ENCODE measurements around the gene LRFN3. TPM values are rescaled to one million over a fixed set of nuclear protein-coding genes. Genes with fewer than 3 reads are reported as not detected.

LRFN3 gene
- total and polyA plus RNA-seq, 9 donors, result 6.4 to 31.2 (median 20.8) TPM

DNA sequence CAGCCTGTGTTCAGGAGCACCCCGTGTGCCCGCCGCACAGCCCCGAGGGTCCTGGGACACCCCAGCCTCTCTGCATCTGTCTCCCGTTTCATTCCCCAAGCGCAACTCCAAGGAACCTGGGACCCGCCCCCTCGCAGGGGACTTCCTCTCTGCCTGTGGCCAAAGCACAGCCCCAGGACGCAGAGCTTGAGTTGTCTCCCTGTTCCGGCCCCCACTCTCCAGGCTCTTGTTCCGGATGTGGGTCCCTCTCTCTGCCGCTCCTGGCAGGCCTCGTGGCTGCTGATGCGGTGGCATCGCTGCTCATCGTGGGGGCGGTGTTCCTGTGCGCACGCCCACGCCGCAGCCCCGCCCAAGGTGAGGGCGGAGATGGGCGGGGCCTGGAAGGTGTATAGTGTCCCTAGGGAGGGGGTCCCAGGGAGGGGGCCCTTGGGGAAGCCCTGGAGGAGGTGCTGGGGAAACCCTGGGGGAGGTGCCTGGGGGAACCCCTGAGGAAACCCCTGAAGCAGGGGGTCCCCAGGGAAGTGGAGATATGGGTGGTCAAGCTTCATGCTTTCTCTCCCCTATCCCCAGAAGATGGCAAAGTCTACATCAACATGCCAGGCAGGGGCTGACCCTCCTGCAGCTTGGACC lies 32.5 kb upstream of the LRFN3 start:
- Histone ChIP-seq H3K4me1 (ENCODE audit: insufficient read depth) (peaks cover 6% of the 10 kb centered on the region), H3K9me3 (no peaks in the 10 kb centered on the region), H3K27ac (peak overlapping the region in 1 of 2 donors; percentile 31), H3K27me3 (no peaks in the 10 kb centered on the region), H3K36me3 (no peaks in the 10 kb centered on the region), H3K4me3 (no peak overlapping the region)
- intact Hi-C loops (cut with DNase I), result no loop called here
- 1 to 2% (median 1%) methylated on average over 24 of the region's 24 CpGs for WGBS, 3 donors
- peak; percentile 53 to 74 (median 67) for DNase-seq
- TF ChIP-seq POLR2A (IDR thresholded peaks at IDR 0.05), result no peak
- TF ChIP-seq, protein P1, sequence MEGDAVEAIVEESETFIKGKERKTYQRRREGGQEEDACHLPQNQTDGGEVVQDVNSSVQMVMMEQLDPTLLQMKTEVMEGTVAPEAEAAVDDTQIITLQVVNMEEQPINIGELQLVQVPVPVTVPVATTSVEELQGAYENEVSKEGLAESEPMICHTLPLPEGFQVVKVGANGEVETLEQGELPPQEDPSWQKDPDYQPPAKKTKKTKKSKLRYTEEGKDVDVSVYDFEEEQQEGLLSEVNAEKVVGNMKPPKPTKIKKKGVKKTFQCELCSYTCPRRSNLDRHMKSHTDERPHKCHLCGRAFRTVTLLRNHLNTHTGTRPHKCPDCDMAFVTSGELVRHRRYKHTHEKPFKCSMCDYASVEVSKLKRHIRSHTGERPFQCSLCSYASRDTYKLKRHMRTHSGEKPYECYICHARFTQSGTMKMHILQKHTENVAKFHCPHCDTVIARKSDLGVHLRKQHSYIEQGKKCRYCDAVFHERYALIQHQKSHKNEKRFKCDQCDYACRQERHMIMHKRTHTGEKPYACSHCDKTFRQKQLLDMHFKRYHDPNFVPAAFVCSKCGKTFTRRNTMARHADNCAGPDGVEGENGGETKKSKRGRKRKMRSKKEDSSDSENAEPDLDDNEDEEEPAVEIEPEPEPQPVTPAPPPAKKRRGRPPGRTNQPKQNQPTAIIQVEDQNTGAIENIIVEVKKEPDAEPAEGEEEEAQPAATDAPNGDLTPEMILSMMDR (IDR thresholded peaks at IDR 0.05), result no peak
- no peak for TF ChIP-seq EP300 (IDR thresholded peaks at IDR 0.05)

DNA sequence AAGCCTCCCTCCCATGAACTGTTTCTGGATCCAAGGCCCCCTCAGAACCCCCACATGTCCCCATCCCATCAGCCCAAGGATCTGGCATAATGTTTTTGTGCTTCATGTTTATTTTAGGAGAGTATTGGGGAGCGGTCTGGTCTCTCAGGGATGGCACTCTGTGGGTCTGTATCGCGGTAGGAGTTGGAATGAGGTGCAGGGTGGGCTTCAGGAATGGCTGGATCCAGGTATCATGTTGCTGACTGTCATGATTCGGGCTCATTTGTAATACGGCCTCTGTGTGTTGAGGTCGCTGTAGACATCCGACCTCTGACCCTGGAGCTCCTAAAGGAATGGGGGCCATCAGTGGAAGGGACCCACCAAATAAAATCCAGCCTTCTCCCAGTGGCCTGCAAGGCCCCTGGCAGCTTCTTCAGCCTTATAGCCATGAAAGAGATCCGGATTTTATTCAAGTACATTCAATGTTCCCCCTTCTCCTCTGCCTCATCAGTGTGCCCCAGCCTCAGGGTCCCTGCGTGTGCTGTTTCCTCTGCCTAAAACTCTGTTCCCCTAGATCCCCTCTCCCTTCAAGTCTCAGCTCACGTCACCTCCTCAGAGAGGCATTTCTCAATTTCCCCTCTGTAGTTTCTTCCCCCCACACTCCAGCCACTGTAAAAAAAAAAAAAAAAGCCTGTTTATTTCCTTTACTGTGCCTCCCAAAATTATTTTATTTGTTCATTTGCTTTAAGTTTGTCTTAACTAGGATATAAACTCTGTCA lies 31.7 kb upstream of the LRFN3 start:
- Histone ChIP-seq H3K4me1 (ENCODE audit: insufficient read depth) (peaks cover 6% of the 10 kb centered on the region), H3K27ac (no peak overlapping the region), H3K4me3 (no peak overlapping the region), H3K36me3 (no peaks in the 10 kb centered on the region), H3K9me3 (no peaks in the 10 kb centered on the region), H3K27me3 (no peaks in the 10 kb centered on the region)
- intact Hi-C loops (cut with DNase I), result no loop called here
- TF ChIP-seq POLR2A (IDR thresholded peaks at IDR 0.05) (no peak), EP300 (IDR thresholded peaks at IDR 0.05) (no peak)
- TF ChIP-seq, protein P1 (IDR thresholded peaks at IDR 0.05), result no peak
- DNase-seq, result no peak
- WGBS, 3 donors, result 81 to 87% (median 87%) methylated on average over 10 of the region's 10 CpGs

DNA sequence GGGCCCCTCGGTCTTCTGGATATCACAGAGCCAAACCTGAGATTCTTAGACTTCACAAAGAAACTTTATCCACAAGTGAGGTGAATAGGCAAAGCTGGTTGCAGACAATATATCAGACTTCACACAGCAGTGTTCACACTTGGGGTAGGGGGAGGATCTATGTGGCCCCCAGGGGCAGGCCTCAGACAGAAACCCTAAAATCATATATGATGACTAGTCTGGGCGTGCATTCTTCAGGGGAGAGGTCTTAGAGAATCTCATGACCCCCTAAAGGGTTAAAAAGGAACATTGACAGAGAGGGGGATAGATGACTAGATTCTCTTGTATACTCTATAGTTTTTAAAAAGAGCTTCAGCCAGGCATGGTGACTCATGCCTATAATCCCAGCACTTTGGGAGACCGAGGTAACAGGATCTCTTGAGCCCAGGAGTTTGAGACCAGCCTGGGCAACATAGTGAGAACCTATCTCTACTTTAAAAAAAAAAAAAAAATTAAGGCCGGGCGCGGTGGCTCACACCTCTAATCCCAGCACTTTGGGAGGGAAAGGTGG lies 30.9 kb upstream of the LRFN3 start:
- peaks cover 6% of the 10 kb centered on the region for H3K4me1 ChIP-seq (ENCODE audit: insufficient read depth)
- intact Hi-C loops (cut with DNase I), result no loop called here
- no peaks in the 10 kb centered on the region for H3K9me3 ChIP-seq
- 65 to 76% (median 68%) methylated on average over 6 of the region's 6 CpGs for WGBS, 3 donors
- DNase-seq, result no peak
- no peaks in the 10 kb centered on the region for H3K27me3 ChIP-seq
- TF ChIP-seq POLR2A (IDR thresholded peaks at IDR 0.05), result no peak
- no peak for TF ChIP-seq EP300 (IDR thresholded peaks at IDR 0.05)
- TF ChIP-seq, protein P1 (IDR thresholded peaks at IDR 0.05), result no peak
- no peak overlapping the region for H3K4me3 ChIP-seq
- H3K27ac ChIP-seq, result no peak overlapping the region
- no peaks in the 10 kb centered on the region for H3K36me3 ChIP-seq

DNA sequence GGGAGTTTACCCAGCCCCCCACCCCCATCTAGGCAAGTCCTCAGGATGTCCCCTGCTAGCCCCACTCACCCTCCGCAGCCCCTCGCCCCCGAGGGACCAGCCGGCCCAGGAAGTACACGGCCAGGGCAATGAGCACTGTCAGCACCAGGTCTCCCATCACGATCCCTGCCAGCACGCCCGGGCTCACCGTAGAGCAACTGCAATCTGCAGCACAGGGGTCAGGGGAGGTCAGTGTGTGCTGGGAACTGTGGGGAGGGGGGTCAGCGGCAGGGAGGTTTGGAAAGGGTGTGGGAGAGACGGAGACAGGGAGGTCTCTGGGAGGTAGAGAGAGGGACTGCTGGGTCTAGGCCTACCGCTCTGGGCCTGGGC lies 28.8 kb upstream of the LRFN3 start:
- TF ChIP-seq EP300 (IDR thresholded peaks at IDR 0.05) (no peak), POLR2A (IDR thresholded peaks at IDR 0.05) (no peak)
- TF ChIP-seq, protein P1 (IDR thresholded peaks at IDR 0.05), result no peak
- DNase-seq, result no peak
- WGBS, 3 donors, result 48 to 50% (median 48%) methylated on average over 12 of the region's 12 CpGs
- peaks cover 3% of the 10 kb centered on the region for H3K4me1 ChIP-seq (ENCODE audit: insufficient read depth)
- no peak overlapping the region for H3K4me3 ChIP-seq
- no peaks in the 10 kb centered on the region for H3K9me3 ChIP-seq
- H3K27me3 ChIP-seq, result no peaks in the 10 kb centered on the region
- H3K27ac ChIP-seq, result no peak overlapping the region
- intact Hi-C loops (cut with DNase I), result no loop called here
- H3K36me3 ChIP-seq, result no peaks in the 10 kb centered on the region
